Measurements from ENCODE around the gene PSMD10. TPM values are rescaled to one million over a fixed set of nuclear protein-coding genes. Genes with fewer than 3 reads are reported as not detected.

Gene PSMD10
- total RNA-seq, 1 experiment from 2014 or later, result 106 TPM

DNA sequence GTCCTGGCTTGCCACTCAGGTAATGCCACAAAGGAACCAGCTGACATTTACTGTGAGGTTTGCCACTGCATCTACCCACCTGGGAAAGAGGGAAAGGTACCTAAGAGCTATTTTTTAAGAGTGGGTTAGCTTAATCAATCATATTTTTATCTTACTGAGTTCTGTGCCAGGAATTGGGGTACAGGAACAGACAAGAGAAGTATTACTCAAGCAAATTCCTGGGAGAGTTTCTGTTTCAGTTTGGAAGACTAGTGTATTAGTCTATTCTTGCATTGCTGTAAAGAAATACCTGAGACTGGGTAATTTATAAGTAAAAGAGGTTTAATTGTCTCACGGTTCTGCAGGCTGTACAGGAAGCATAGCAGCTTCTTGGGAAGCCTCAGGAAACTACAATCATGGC lies 23.2 kb downstream of the PSMD10 start:
- TF ChIP-seq EZH2 (IDR thresholded peaks at IDR 0.05; ENCODE audit: low read depth), result no peak
- TF ChIP-seq, protein P1, sequence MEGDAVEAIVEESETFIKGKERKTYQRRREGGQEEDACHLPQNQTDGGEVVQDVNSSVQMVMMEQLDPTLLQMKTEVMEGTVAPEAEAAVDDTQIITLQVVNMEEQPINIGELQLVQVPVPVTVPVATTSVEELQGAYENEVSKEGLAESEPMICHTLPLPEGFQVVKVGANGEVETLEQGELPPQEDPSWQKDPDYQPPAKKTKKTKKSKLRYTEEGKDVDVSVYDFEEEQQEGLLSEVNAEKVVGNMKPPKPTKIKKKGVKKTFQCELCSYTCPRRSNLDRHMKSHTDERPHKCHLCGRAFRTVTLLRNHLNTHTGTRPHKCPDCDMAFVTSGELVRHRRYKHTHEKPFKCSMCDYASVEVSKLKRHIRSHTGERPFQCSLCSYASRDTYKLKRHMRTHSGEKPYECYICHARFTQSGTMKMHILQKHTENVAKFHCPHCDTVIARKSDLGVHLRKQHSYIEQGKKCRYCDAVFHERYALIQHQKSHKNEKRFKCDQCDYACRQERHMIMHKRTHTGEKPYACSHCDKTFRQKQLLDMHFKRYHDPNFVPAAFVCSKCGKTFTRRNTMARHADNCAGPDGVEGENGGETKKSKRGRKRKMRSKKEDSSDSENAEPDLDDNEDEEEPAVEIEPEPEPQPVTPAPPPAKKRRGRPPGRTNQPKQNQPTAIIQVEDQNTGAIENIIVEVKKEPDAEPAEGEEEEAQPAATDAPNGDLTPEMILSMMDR (conservative IDR thresholded peaks at IDR 0.05), result no peak
- no peaks in the 10 kb centered on the region for H3K79me2 ChIP-seq (ENCODE audit: low read depth)
- no peaks in the 10 kb centered on the region for H3K9me3 ChIP-seq (ENCODE audit: insufficient read depth, low read depth)
- no peak overlapping the region for H2AFZ ChIP-seq
- peaks cover 11% of the 10 kb centered on the region; the same call in 1 of the 2 replicates for H3F3A ChIP-seq (ENCODE audit: insufficient read depth, low read depth)
- H3K4me1 ChIP-seq (replicated peaks; ENCODE audit: insufficient read depth), result peaks cover 19% of the 10 kb centered on the region
- no peaks in the 10 kb centered on the region for H3K36me3 ChIP-seq (ENCODE audit: low read depth)
- intact Hi-C loops (cut with micrococcal nuclease; ENCODE audit: unreplicated experiment), result no loop called here
- CTCF ChIA-PET, result no interaction called here
- no peaks in the 10 kb centered on the region for H4K20me1 ChIP-seq (ENCODE audit: insufficient read depth)
- BruUV-seq (replicated peaks), result no TSS peak
- H3K27ac ChIP-seq, result no peak overlapping the region
- H3K4me2 ChIP-seq, result no peak overlapping the region
- POLR2A ChIA-PET (ENCODE audit: unreplicated experiment), result no interaction called here
- H3K9me2 ChIP-seq (ENCODE audit: insufficient read depth), result no peaks in the 10 kb centered on the region
- no peak for DNase-seq
- H3K4me3 ChIP-seq, result no peak overlapping the region
- no peaks in the 10 kb centered on the region for H3K27me3 ChIP-seq (ENCODE audit: insufficient read depth, low read depth)

DNA sequence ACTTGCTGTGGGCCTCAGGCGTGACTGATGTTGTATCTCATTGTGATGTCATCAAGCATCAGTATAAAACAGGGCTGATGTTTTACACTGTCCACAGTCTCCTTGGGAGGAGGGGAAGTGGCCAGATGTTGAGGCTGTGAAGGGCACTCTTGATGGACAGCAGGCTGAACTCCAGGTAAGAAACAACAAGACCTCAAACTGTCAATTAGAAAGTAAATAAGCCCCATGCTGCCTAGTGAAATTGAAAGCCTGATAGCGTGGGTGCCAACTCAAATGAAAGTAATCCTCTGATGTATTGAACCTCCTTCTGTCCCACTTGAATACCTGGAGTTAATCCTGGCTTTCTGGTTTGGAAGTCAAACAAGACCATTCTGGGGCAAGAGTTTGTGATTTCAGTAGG lies 26.7 kb downstream of the PSMD10 start:
- intact Hi-C loops (cut with micrococcal nuclease; ENCODE audit: unreplicated experiment), result no loop called here
- no peak for DNase-seq
- BruUV-seq (replicated peaks), result no TSS peak

DNA sequence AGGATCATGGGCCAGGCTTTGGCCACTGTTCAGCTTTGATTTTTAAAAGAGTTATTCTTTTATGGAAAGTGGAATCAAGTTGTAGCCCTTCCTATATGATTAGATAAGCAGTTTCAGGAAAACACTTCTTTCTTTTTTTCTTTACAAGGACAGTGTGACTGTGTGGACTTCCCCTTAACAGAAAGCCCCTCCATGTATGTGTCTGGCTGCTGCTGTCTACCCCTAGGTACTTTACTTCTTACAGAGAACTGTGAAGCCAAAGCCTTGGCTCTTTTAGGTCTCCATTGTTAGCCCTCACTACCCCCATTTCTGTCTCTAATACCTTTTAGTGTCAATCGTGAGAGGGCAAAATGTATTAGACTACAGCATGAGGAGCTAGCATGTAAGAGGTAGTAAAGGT lies 27.3 kb downstream of the PSMD10 start:
- Histone ChIP-seq H3K4me2 (no peak overlapping the region), H3K9me2 (ENCODE audit: insufficient read depth) (no peaks in the 10 kb centered on the region), H3K27me3 (ENCODE audit: insufficient read depth, low read depth) (no peaks in the 10 kb centered on the region), H3K4me1 (replicated peaks; ENCODE audit: insufficient read depth) (no peaks in the 10 kb centered on the region), H3K27ac (no peak overlapping the region), H2AFZ (peak overlapping the region; percentile 44; the same call in 1 of the 2 replicates), H3K4me3 (no peak overlapping the region), H3K36me3 (ENCODE audit: low read depth) (no peaks in the 10 kb centered on the region), H3F3A (ENCODE audit: insufficient read depth, low read depth) (no peaks in the 10 kb centered on the region), H3K79me2 (ENCODE audit: low read depth) (no peaks in the 10 kb centered on the region), H4K20me1 (ENCODE audit: insufficient read depth) (no peaks in the 10 kb centered on the region), H3K9me3 (ENCODE audit: insufficient read depth, low read depth) (no peaks in the 10 kb centered on the region)
- no TSS peak for BruUV-seq (replicated peaks)
- CTCF ChIA-PET, result no interaction called here
- DNase-seq, result no peak
- TF ChIP-seq, protein P1 (conservative IDR thresholded peaks at IDR 0.05), result no peak
- TF ChIP-seq EZH2 (IDR thresholded peaks at IDR 0.05; ENCODE audit: low read depth), result no peak
- POLR2A ChIA-PET (ENCODE audit: unreplicated experiment), result no interaction called here
- intact Hi-C loops (cut with micrococcal nuclease; ENCODE audit: unreplicated experiment), result no loop called here

More for the DNA sequence above, 26.7 kb downstream of the PSMD10 start:
- POLR2A ChIA-PET (ENCODE audit: unreplicated experiment), result no interaction called here
- TF ChIP-seq, protein P1 (conservative IDR thresholded peaks at IDR 0.05), result no peak
- no peak for TF ChIP-seq EZH2 (IDR thresholded peaks at IDR 0.05; ENCODE audit: low read depth)
- no peak overlapping the region for H2AFZ ChIP-seq
- H3K4me2 ChIP-seq, result no peak overlapping the region
- H3K9me3 ChIP-seq (ENCODE audit: insufficient read depth, low read depth), result no peaks in the 10 kb centered on the region
- H3K4me3 ChIP-seq, result no peak overlapping the region
- no peaks in the 10 kb centered on the region for H3K79me2 ChIP-seq (ENCODE audit: low read depth)
- H3F3A ChIP-seq (ENCODE audit: insufficient read depth, low read depth), result no peaks in the 10 kb centered on the region
- CTCF ChIA-PET, result no interaction called here
- H3K27me3 ChIP-seq (ENCODE audit: insufficient read depth, low read depth), result no peaks in the 10 kb centered on the region
- H4K20me1 ChIP-seq (ENCODE audit: insufficient read depth), result no peaks in the 10 kb centered on the region
- H3K9me2 ChIP-seq (ENCODE audit: insufficient read depth), result no peaks in the 10 kb centered on the region
- H3K27ac ChIP-seq, result no peak overlapping the region
- H3K36me3 ChIP-seq (ENCODE audit: low read depth), result no peaks in the 10 kb centered on the region
- no peaks in the 10 kb centered on the region for H3K4me1 ChIP-seq (replicated peaks; ENCODE audit: insufficient read depth)
